Occipital lobe (tissue), 2 donors: ENCODE data around the gene SLC50A1. TPM values are rescaled to one million over a fixed set of nuclear protein-coding genes. Genes with fewer than 3 reads are reported as not detected.
"Not testable (repeated sequence)": the region's sequence is repeated elsewhere in the genome, so short reads cannot be mapped to it uniquely, and the experiment has no call there.

ENCODE experiments used
- DNase-seq: peaks from one replicate; lab custom pipeline; 2025; lab: John Stamatoyannopoulos, UW
- total RNA-seq: library from RNA; depleted of rRNA; stranded (reverse); fragments of >200 nt; gene quantifications from one replicate; pipeline ENCODE4 v1.2.3, GENCODE V29; 2014

Gene SLC50A1
- total RNA-seq, 1 donor from 2014 or later: 6.2 TPM

DNA sequence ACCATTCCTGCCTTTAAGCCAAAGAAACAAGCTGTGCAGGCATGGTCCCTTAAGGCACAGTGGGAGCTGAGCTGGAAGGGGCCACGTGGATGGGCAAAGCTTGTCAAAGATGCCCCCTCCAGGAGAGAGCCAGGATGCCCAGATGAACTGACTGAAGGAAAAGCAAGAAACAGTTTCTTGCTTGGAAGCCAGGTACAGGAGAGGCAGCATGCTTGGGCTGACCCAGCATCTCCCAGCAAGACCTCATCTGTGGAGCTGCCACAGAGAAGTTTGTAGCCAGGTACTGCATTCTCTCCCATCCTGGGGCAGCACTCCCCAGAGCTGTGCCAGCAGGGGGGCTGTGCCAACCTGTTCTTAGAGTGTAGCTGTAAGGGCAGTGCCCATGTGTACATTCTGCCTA is 1.3 kb upstream of the SLC50A1 start:
- no peak for DNase-seq

DNA sequence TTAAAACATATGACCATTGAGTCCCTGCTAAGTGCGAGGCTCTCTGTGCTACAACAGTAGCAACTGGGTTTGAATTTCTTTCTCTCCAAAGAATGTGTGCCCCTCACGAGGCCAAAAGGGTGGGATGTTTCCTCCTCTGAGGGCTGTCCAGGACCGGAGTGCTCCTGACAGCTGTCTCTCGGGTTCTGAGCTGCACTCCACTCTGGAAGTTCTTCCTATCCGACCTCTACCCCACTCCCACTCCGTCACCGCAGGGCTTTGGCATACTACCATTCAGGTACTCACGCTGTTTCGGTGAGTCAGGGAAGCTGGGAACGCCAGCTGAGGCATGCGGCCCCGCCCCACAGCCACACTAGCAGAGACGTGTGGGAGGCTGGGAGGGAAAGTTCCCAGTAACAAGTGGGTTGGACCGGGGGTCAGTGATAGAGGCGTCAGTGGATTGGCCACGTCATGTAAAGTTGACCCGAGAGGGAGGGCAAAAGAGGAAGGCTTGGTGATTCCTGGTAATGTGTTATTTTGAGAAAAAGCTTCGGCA is 705 bp upstream of the SLC50A1 start:
- DNase-seq: peak; percentile 62

DNA sequence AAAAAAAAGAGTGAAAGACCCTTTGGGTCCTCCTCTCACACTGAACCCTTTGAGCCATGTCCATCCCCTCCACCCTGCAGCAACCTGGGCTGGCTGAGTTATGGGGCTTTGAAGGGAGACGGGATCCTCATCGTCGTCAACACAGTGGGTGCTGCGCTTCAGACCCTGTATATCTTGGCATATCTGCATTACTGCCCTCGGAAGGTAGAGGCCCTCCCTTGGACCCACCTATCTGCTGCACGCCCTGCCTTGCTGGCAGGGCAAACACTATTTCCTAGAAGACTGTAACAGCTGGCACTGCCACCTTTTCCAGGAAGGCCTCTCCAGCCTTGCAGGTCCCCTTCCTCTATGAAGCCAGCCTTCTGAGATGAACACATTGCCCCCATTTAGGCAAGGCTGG is 1.1 kb downstream of the SLC50A1 start:
- DNase-seq: no peak

DNA sequence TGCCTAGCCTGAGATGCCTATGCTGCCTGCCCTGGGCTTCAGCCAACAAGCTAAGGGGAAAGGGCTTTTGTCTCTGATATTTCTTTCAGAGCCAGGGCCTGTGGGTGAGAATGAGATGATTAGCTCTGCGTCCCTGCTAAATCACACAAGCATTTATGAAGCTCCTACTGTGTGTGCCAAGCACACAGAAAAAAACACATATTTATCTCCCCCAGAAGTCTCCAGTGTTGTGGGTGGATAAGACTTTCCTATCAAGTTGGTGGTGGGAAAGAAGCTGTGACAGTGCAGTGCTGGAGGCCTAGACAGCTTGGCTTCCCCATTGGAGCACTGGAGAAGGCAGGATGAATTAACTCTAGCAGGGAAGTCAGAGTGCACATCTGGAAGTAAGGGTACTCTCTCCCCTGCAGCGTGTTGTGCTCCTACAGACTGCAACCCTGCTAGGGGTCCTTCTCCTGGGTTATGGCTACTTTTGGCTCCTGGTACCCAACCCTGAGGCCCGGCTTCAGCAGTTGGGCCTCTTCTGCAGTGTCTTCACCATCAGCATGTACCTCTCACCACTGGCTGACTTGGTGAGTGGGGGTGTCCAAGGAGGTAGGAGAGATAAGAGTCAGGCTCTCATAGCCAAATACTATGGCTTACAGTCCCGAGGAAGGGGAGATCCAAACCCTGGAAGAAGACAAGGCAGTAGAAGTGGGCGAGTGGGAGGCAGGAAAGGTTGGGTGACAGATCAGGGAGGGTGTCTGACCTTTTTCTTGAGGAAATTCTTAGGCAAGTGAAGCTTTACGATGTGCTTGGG is 1.7 kb downstream of the SLC50A1 start:
- no peak for DNase-seq

DNA sequence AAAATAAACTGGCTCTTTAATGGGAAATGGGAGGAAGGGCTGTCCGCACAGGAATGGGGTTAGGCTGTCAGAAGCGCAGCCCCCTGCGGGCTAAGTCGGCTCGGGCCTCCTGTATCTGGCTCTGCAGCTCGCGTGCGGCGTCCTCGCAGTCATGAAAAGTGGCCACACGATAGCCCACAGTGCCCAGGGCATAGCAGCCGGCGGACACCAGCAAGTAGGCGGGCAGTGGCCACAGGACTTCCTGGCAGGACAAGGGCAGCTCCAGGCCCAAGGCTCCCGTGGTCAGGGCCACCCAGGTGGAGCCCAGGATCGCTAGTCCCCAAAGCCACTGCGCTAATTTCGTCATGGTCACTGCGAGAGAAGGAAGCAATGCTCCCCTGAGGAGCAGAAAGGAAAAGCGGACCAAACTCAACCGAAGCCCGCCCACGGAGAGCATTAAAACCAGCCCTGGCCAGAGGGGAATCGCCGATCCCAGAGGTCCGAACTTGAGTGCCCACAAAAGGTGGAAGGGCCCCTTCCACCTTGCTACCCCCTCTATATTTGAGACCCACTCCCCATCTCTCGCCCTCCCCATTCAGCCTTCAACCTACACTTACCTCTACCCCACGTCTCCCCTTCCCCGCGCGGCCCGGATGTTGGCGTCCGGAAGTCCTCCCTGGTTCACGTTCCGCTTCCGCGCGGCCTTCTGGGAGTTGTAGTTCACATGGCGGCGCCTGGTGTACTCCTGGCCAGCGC is 4.4 kb downstream of the SLC50A1 start, which contains the start of gene DPM3:
TSS of gene DPM3 (minus strand) at position 637 of the 735 bp plus-strand sequence. CDS start at position 346, 291 bp downstream.
- DNase-seq: peak; percentile 92

DNA sequence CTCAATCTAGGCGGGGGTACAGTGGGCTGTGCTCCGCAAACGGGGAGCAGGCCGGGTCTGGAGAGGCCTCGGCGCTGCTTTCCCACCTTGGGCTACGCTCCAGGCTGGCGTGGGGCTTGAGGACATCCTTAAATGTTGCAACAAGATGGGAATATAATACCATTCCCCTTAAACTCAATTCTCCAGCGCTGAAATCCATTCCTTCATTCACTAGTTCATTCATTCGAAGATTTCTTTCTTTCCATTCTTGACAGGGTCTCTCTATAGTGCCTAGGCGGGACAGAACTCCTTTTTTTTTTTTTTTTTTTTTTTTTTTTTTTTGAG is 4.9 kb downstream of the SLC50A1 start:
- DNase-seq: no peak

DNA sequence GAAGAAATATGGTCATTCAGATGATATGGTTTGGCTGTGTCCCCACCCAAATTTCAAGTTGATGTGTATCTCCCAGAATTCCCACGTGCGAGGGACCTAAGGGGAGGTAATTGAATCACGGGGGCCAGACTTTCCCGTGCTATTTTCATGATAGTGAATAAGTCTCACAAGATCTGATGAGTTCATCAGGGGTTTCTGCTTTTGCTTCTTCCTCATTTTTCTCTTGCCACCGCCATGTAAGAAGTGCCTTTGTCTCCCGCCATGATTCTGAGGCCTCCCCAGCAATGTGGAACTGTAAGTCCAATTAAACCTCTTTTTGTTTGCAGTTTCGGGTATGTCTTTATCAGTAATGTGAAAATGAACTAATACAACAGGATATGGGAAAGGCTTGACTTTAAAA is 6.1 kb downstream of the SLC50A1 start:
- DNase-seq: no peak

DNA sequence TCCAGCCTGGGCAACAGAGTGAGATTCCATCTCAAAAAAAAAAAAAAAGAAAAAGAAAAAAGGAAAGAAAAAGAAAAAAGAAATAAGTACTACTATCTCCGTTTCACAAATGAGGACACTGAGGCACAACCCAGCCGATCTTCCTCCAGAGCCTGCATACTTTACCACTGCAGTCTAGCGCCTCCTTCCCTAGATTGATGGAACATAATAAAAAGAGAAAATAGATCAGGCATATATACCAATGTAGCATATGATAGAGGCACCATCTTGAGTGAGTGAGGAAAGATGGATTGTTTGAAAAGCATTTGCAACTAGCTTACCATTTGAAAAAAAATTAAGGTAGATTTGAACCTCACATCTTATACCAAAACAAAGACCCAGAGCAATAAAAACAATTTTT is 9.8 kb downstream of the SLC50A1 start:
- no peak for DNase-seq

DNA sequence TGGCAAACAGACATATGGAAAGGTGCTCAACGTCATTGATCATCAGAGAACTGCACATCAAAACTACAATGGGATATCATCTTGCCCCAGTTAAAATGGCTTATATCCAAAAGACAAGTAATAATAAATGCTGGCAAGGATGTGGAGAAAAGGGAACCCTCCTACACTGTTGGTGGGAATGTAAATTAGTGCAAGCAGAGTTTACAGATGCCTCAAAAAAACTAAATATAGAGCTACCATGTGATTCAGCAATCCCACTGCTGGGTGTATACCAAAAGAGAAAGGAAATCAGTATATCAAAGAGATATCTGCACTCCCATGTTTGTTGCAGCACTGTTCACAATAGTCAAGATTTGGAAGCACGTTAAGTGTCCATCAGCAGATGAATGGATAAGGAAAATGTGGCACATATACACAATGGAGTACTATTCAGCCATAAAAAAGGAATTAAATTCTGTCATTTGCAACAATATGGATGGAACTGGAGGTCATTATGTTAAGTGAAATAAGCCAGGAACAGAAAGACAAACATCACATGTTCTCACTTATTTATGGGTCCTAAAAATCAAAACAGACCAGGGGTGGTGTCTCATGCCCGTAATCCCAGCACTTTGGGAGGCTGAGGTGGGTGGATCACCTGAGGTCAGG is 20.5 kb downstream of the SLC50A1 start:
- not testable (repeated sequence) for DNase-seq

DNA sequence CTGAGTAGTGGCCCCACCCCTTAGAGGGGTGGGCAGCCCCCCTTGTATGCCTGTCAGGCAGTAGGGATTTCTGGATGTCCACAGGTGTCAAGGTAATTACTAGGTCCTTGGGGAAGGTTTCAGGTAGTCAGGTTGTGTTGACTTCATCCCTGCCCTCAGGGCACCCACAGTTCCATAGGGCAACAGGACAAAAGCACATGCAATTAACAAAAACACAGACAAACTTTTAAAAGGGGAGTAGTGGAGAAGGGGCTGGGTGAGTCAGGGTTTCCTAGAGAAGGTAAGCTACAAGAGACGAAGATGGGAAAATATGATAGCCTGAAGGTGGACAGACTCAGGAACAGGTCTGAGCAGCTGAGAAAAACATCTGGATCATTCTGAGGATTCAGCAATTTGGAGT is 23.3 kb downstream of the SLC50A1 start:
- DNase-seq: no peak

DNA sequence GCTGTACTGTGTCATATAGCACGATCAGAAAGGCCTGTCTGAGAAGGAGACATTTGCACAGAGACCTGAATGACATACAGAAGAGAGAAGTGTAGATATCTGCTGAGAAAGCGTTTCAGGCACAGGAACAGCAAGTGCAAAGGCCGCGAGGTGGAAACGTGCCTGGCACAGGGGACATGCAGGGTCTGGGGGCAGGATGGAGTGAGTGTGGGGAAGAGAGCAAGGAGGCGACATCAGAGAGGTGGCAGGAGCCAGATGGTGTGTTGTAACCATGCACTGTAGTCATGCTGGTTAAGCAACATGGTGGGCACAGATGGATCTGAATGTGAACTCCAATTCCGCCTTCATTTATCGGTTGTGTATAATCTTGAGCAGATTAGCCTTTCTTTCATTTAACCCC is 24.5 kb downstream of the SLC50A1 start:
- DNase-seq: no peak

DNA sequence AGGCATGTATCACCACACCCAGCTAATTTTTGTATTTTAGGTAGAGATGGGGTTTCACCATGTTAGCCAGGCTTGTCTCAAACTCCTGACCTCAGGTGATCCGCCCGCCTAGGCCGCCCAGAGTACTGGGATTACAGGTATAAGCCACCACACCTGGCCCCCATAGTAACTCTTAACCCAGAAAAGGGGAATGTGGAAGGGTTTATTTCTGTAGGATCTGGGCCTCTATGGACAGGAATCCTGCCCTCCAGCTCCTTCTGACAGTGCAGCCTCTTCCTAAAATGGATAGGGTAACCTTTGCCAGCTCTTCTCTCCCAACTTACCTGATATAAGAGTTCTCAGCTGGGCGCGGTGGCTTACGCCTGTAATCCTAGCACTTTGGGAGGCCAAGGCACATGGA is 27.0 kb downstream of the SLC50A1 start:
- not testable (repeated sequence) for DNase-seq

DNA sequence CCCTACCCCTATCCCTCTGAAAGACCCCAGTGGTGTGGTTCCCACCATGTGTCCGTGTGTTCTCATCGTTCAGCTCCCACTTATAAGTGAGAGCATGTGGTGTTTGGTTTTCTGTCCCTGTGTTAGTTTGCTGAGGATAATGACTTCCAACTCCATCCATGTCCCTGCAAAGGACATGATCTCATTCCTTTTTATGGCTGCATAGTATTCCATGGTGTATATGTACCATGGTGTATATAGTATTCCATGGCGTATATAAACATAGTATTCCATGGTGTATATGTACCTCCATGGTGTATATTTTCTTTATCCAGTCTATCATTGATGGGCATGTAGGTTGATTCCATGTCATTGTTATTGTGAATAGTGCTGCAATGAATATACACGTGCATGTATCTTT is 28.1 kb downstream of the SLC50A1 start:
- DNase-seq: not testable (repeated sequence)

DNA sequence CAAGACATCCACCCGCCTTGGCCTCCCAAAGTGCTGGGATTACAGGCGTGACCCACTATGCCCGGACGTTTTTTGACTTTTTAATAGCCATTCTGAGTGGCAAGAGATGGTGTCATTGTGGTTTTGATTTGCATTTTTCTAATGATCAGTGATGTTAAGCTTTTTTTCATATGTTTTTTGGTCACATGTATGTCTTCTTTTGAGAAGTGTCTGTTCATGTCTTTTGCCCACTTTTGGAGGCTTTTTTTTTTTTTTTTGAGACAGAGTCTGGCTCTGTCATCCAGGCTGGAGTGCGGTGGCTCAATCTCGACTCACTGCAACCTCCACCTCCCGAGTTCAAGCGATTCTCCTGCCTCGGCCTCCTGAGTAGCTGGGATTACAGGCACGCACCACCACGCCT is 29.0 kb downstream of the SLC50A1 start:
- not testable (repeated sequence) for DNase-seq

DNA sequence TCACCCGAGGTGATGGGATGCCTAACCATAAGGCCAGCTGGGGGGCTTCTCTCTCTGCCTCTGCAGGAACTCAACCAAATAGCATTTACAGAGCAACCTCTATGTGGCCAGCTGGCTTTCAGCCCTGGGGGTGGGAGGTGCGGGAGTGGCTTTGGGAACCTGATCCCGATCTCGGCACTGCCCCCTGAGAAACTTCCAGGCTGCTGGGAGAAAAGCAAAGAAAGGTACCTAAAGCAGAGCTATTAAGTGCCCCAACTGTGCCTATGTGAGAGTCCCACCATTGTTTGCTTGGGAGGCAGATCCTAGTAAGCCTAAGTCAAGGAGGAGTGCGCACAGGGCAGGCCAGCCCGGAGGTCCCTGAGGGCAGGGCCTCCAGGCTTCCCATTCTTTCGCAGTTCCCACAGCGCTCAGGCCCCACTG is 30.4 kb downstream of the SLC50A1 start:
- DNase-seq: no peak

DNA sequence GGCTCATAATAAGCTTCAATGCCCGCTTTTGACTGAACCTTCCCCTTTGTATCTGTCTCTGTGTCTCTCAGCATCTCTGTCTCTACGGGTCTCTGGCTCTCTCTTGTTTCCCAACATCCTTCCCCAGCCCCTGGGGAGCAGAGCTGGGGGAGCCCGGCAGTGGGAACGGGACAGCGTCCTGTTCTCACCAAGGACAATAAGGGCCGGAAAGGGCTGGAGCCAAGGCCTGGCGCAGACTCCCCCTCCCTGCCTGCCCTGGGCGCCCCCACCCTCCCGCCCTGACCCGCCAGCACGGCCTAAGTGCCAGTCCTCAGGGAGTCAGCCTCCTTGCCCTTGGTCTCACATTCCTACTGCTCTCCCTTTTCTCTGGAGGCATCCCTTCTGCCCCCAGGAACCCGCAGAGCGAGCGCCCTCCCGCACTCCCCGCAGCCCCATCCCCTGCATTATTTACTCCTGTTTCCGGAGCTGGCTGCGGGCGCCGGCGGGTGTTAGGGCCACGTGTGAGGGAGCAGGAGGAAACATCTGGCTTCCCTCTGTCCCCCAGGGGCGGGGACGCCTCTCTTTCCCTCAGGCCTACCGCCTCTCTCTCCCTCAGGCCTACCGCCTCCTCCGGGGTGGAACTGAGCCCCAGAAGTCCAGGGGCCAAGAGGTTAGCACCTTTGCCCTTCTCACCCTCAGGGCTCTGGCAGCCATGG is 31.0 kb downstream of the SLC50A1 start:
- no peak for DNase-seq

DNA sequence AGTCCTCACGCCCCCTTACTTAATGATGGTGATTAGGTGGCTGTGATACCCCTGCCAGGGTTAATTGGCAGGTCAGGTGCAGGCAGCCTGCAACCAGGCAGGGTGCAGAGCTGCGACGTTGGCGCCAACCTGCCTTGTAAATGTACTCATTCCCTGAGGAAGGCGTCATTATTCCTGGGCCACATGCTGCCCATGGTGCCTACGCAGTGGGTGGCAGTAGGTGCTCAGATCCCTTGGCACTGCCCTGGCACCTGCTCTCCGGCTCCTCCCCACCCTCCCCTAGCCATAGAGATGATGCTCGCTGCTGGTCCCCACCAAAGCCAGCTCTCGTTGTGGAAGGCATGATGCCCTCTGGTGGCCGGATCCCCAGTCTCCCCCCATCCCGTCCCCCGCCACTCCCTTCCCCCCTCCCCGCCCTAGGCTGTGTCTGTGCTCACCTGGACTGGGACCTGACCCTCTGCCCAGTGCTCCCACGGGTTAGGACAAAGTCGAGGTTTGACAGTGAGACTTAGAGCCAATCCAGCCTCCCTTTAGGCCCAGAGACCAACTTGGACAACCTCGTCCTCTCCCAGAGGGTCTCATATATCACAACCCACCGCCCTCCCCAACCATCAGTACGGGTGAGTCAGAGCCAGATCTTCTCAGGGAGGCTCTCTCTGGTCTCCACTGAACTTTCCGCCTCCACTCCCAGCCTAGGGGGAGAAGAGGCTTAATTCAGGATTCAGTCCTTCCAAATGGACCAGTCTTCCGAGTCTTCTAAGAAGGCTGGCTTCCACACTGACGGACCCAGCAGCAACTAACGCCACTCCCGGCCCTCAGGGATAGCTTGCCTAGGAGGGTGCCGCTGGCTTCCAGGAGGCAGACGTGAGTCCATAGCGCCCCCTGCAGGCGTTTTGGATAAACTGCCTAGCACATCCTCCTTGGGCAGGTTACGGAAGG is 31.8 kb downstream of the SLC50A1 start:
- DNase-seq: peak; percentile 85

DNA sequence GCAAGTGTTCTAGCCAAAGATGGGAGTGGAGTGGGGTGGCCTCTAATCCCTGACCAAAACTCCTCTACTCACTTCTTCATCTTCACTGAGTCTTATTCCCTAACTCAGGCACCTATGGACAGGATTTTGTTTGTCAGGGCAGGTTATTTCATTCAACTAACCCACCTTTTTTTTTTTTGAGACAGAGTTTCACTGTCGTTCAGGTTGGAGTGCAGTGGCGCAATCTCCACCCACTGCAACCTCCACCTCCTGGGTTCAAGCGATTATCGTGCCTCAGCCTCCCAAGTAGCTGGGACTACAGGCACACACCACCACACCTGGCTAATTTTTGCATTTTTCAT is 32.4 kb downstream of the SLC50A1 start:
- DNase-seq: not testable (repeated sequence)

DNA sequence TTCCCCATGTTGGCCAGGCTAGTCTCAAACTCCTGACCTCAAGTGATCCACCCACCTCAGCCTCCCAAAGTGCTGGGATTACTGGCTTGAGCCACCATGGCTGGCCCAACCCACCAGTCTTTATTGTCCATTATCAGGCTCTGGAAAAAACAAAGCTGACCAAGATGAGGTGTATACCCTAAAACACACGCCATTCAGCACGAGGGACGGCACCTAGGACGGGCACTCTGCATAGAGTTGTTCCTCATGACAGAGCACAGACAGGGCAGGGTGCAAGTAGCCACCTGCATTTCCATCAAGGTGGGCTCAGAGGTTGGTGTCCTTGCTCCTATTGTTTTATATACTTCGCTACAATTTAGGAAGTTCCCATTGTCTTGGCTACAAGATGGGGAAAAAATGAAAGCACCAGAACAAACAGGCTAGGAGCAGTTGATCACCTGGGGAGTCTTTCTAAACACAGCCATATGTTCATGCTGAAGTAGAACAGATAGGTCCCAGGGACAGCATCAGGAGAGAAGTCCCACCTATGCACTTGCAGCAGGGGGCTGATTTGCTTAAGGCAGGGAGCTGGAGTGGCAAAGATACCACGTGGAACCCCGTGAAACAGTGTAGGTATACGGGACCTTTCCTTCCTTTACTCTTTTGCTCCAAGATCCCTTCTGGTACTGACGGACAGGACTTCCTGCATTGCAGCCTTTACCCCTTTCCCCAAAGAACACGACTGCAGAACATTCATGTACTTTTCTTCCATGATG is 33.0 kb downstream of the SLC50A1 start:
- DNase-seq: no peak

DNA sequence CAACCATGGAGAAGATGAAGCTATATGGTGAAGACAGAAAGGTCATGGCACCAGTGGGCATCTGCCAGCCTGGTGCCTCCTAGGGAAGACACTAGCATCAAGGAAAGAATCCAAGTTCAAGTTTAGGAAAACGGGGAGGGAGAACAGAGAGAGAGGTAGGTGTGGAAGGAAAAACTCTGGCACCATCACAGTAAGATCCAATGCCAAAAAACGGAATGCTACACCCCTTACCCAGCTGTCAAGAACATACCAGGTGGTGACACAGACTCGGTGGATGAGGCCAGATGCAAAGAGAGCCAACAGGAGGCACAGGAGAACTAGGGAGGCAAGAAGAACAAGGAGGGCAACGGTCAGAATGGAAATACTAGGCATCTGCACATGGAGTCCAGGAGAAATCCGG is 33.9 kb downstream of the SLC50A1 start:
- DNase-seq: no peak
